Esophagus muscularis mucosa (tissue), 4 donors: ENCODE results near the gene TMC4. TPM values are rescaled to one million over a fixed set of nuclear protein-coding genes. Genes with fewer than 3 reads are reported as not detected.
A peak's percentile ranks its signal among the peaks of the same experiment; 100 is the strongest.

ENCODE experiments used
- DNase-seq: peaks from one replicate; pipeline ENCODE4 v3.0.0-alpha.2; 2017; ENCODE audit errors: extremely low spot score
- H3K27ac ChIP-seq, 4 donors: fragments of 200-600 bp; sonication (generic); replicated peaks in 1 of 4; 1 replicate in 3 of 4; 2 replicates in 1 of 4; pipeline ENCODE4 v1.5.1; 2016 to 2019; ENCODE audit warnings: mild to moderate bottlenecking in 1 of 4
- H3K27me3 ChIP-seq, 4 donors: fragments of 200-600 bp; sonication (generic); one replicate each; pipeline versions ENCODE4 v1.5.1 to v1.6.0; 2016 to 2019
- H3K36me3 ChIP-seq, 4 donors: fragments of 200-600 bp; sonication (generic); one replicate each; pipeline ENCODE4 v1.5.1; 2016 to 2019
- H3K4me1 ChIP-seq, 4 donors: fragments of 200-600 bp; sonication (generic); one replicate each; pipeline ENCODE4 v1.5.1; 2016 to 2019
- H3K4me3 ChIP-seq, 4 donors: fragments of 200-600 bp; sonication (generic); 1 replicate in 2 of 4; 2 replicates in 2 of 4; pipeline ENCODE4 v1.5.1; 2016 to 2019; ENCODE audit warnings: mild to moderate bottlenecking in 4 of 4, moderate library complexity in 1 of 4
- H3K9me3 ChIP-seq, 4 donors: fragments of 200-600 bp; sonication (generic); 1 replicate in 3 of 4; 2 replicates in 1 of 4; pipeline ENCODE4 v1.5.1; 2016 to 2019
- EP300 ChIP-seq: sonication (generic); formaldehyde crosslinking; IDR thresholded peaks from one replicate; pipeline ENCODE4 v1.6.1; 2017; ENCODE audit warnings: antibody characterized with exemption
- POLR2A ChIP-seq: fragments of 450-650 bp; IDR thresholded peaks from one replicate; pipeline ENCODE4 v1.6.1; 2017; ENCODE audit warnings: antibody characterized with exemption, moderate library complexity, mild to moderate bottlenecking, low read depth
- POLR2AphosphoS5 ChIP-seq, 2 donors: sonication (generic); formaldehyde crosslinking; IDR thresholded peaks; one replicate each; pipeline ENCODE4 v1.6.1; 2017; ENCODE audit warnings: antibody characterized with exemption in 2 of 2
- WGBS: methylation state at CpG from one replicate; pipeline ENCODE4 v1.1.5; 2018; 5-methylcytosine and 5-hydroxymethylcytosine counted together
- intact Hi-C: fragments of 100-400 bp; cut with DNase I; formaldehyde crosslinking; loops from one replicate; pipeline ENCODE4 v1.15.1; 2023
- total RNA-seq, 4 donors: library from RNA; depleted of rRNA; stranded (reverse); fragments of >200 nt; gene quantifications; one replicate each; pipeline versions ENCODE4 v1.1.0 to v1.2.1, GENCODE V29; 2016
- TF ChIP-seq, protein P1 (sequence below), 3 experiments: fragments of 200-600 bp in 2 of 3; fragments of 450-650 bp in 1 of 3; sonication (generic) in 2 of 3; IDR thresholded peaks; one replicate each; pipeline ENCODE4 v1.5.1; 2017 to 2019; ENCODE audit warnings: antibody characterized with exemption in 3 of 3, mild to moderate bottlenecking in 2 of 3, moderate library complexity in 1 of 3

The TMC4 gene
- total RNA-seq, 4 donors from 2014 or later: 0.26 to 0.98 (median 0.33) TPM; not detected in 1

DNA sequence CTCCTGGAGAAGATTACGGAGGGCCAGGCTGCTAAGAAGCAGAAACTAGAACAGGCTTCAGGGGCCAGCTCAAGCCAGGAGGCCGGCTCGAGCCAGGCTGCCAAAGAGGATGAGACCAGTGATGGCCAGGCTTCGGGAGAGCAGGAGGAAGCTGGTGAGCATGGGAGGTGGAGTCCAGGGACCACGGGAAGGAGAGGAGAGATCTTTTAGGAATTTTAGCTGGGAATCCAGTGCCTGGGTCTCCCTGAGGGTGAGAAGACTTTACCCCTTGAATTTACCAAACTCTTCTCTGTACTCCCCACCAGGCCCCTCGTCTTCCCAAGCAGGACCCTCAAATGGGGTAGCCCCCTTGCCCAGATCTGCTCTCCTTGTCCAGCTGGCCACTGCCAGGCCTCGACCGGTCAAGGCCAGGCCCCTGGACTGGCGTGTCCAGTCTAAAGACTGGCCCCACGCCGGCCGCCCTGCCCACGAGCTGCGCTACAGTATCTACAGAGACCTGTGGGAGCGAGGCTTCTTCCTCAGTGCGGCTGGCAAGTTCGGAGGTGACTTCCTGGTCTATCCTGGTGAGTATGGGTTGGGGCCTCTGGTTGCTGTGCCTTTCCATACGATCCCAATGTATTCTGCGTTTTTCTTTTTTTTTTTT lies 19.0 kb upstream of the TMC4 start:
- 61% methylated on average over 18 of the region's 19 CpGs for WGBS
- peaks cover 12 to 41% (median 22%) of the 10 kb centered on the region in 4 donors for H3K36me3 ChIP-seq
- intact Hi-C loops: no loop called here

DNA sequence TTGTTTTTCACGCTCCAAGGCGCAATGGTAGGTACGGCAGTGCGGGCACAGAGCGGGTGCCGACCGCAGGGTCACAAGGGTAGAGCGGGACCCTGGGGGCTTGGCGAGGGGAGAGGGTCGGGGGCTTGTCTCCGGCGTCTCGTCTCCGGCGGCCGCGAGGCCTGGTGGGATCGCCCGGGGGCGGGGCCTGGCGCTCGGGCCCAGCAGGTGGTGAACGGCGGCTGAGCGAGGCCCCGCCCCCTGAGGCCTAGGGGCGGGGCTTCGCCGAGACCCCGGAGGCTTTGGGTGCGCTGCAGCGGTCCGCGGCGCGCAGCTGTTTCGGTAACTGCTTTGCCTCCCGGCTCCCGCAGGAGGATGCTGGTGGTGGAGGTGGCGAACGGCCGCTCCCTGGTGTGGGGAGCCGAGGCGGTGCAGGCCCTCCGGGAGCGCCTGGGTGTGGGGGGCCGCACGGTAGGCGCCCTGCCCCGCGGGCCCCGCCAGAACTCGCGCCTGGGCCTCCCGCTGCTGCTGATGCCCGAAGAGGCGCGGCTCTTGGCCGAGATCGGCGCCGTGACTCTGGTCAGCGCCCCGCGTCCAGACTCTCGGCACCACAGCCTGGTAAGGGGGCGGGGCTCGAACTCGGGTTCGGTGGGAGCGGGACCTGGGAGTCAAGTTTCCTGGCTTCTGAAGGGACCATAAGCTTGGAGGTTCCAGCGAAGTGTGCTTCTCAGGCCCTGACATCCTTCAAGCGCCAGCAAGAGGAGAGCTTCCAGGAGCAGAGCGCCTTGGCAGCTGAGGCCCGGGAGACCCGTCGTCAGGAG lies 18.3 kb upstream of the TMC4 start, which contains the start of gene TSEN34:
TSS of gene TSEN34 (plus strand) at position 298 of the 800 bp plus-strand sequence. CDS start at position 355, 57 bp downstream.
- under 1% methylated on average over 41 of the region's 77 CpGs for WGBS
- intact Hi-C loops: no loop called here

More for the DNA sequence above, 19.0 kb upstream of the TMC4 start:
- Histone ChIP-seq H3K27ac (peak overlapping the region; percentile 97 to 99 (median 98)), H3K27me3 (no peaks in the 10 kb centered on the region), H3K9me3 (no peaks in the 10 kb centered on the region), H3K4me1 (peaks cover 24 to 35% (median 34%) of the 10 kb centered on the region in 4 donors), H3K4me3 (peak overlapping the region; percentile 76 to 93 (median 90))
- DNase-seq: no peak
- TF ChIP-seq POLR2A: no peak
- TF ChIP-seq EP300: no peak
- TF ChIP-seq POLR2AphosphoS5 (IDR thresholded peaks at IDR 0.05): no peak
- TF ChIP-seq, protein P1, sequence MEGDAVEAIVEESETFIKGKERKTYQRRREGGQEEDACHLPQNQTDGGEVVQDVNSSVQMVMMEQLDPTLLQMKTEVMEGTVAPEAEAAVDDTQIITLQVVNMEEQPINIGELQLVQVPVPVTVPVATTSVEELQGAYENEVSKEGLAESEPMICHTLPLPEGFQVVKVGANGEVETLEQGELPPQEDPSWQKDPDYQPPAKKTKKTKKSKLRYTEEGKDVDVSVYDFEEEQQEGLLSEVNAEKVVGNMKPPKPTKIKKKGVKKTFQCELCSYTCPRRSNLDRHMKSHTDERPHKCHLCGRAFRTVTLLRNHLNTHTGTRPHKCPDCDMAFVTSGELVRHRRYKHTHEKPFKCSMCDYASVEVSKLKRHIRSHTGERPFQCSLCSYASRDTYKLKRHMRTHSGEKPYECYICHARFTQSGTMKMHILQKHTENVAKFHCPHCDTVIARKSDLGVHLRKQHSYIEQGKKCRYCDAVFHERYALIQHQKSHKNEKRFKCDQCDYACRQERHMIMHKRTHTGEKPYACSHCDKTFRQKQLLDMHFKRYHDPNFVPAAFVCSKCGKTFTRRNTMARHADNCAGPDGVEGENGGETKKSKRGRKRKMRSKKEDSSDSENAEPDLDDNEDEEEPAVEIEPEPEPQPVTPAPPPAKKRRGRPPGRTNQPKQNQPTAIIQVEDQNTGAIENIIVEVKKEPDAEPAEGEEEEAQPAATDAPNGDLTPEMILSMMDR (IDR thresholded peaks at IDR 0.05): no peak

DNA sequence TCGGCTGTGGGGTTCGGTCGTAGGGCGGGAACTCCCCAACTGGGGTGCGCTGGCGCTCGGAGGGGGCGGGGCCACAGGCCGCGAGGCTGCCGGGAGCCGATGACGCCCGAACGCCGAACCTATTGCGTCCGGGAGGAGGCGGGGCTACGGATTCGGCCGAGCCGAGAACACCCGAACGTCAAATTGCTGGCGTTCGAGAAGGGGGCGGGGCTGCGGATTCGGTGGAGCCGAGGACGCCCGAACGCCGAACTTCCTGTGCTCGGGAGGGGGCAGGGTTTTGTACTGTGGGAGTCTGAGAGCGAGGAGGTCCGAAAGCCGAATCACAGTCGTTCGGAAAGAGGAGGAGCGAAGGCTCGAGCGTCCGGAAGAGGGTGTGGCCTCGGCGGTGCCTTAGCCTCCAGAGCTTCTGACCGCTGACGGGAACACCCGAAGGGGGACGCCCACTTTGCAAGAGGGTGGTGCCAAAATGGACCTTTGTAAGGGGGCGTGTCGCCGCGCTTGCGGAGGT lies 17.6 kb upstream of the TMC4 start:
- no peak for TF ChIP-seq POLR2A
- peak in 1 of 2 donors; percentile 70 for TF ChIP-seq POLR2AphosphoS5 (IDR thresholded peaks at IDR 0.05)
- peak overlapping the region; percentile 76 to 93 (median 90) for H3K4me3 ChIP-seq
- H3K36me3 ChIP-seq: peaks cover 12 to 48% (median 28%) of the 10 kb centered on the region in 4 donors
- peaks cover 24 to 35% (median 34%) of the 10 kb centered on the region in 4 donors for H3K4me1 ChIP-seq
- H3K27ac ChIP-seq: peak overlapping the region; percentile 97 to 99 (median 98)
- H3K9me3 ChIP-seq: no peaks in the 10 kb centered on the region
- no peaks in the 10 kb centered on the region for H3K27me3 ChIP-seq
- peak; percentile 100 for DNase-seq
- 2% methylated on average over 33 of the region's 56 CpGs for WGBS
- intact Hi-C loops: no loop called here

More for the DNA sequence above, 18.3 kb upstream of the TMC4 start, which contains the start of gene TSEN34:
- Histone ChIP-seq H3K36me3 (peaks cover 12 to 42% (median 26%) of the 10 kb centered on the region in 4 donors), H3K4me1 (peaks cover 24 to 35% (median 34%) of the 10 kb centered on the region in 4 donors), H3K9me3 (no peaks in the 10 kb centered on the region), H3K27me3 (no peaks in the 10 kb centered on the region), H3K4me3 (peak within 1 kb of the TSS; percentile 76 to 93 (median 90)), H3K27ac (peak within 1 kb of the TSS; percentile 97 to 99 (median 98))
- TF ChIP-seq POLR2A: no peak
- no peak for TF ChIP-seq EP300
- TF ChIP-seq POLR2AphosphoS5 (IDR thresholded peaks at IDR 0.05): peak; percentile 26 to 79
- TF ChIP-seq, protein P1 (IDR thresholded peaks at IDR 0.05): no peak
- DNase-seq: no peak

DNA sequence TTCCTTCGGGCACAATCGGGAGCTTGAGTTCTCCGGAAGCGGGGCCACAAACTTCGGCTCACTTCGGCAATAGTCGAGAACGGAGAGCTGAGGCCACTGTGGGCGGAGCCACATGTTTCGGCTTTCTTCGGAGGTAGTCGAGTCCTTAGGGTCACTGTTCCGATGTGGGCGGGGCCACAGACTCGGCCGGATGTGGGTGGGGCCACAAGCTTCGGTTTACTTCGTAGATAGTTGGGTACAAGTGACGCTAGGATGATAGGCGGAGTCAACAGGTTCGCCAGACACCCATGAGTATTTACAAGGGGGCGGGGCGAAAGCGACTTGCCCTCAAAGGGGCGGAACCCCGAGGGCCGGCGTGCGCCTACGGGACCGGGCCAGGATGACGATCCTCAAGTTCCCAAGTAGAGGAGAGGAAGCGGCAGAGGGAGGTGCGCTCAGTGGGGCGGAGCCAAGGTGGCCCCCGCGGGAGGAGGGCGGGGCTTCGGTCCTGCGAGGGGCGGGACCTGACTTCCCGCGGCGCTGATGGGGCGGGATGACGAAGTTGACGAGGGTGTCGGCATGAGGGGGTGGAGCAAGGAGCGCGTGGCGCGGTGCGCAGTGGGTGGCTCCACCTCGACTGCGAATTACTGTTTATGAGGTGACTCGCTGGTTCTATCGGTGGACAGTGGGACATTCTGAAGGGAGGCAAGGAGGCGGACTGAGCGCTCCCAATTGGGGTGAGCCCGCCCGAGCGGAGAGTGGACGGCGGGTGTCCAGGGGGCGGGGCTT lies 17.0 kb upstream of the TMC4 start:
- peaks cover 24 to 35% (median 34%) of the 10 kb centered on the region in 4 donors for H3K4me1 ChIP-seq
- peak overlapping the region; percentile 76 to 93 (median 90) for H3K4me3 ChIP-seq
- TF ChIP-seq EP300 (no peak), POLR2AphosphoS5 (IDR thresholded peaks at IDR 0.05) (peak; percentile 85 to 93), POLR2A (peak; percentile 60)
- no peaks in the 10 kb centered on the region for H3K9me3 ChIP-seq
- peak overlapping the region; percentile 97 to 99 (median 98) for H3K27ac ChIP-seq
- peak; percentile 100 for DNase-seq
- H3K27me3 ChIP-seq: no peaks in the 10 kb centered on the region
- WGBS: 1% methylated on average over 22 of the region's 65 CpGs
- intact Hi-C loops: no loop called here
- H3K36me3 ChIP-seq: peaks cover 12 to 41% (median 27%) of the 10 kb centered on the region in 4 donors

DNA sequence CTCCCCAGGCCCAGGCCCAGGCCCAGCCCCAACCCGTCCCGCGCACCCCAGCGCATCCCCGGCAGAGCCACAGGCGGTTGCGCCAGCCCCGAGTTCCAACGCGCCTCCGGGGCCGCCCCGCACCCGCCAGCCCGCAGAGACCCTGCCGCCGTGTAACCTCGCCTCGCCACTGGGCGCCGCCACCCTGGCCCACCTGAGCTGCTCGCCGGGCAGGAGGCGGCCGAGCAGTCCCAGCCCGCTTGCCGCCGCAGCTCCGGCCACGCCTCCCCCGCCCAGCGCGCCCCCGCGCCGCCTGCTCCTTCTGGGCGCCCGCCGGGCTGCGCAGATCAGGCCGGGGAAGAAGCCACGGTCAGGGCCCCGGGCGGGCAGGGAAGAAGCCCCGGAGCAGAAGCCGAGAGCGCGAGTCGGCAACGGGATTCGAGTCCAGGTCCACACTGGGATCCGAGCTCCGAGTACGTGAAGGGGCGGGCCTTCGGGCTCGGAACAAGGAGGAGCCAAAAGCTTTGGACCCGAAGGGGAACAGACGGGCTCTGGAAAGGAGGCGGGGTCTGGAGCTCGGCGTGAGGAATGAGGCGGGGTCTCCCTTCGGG lies 16.3 kb upstream of the TMC4 start, which contains the start of gene MBOAT7:
TSS of gene MBOAT7 (minus strand) at position 436 of the 590 bp plus-strand sequence. CDS start 1,072 bp downstream, outside the sequence.
- Histone ChIP-seq H3K9me3 (no peaks in the 10 kb centered on the region), H3K4me3 (peak within 1 kb of the TSS; percentile 76 to 93 (median 90)), H3K27ac (peak within 1 kb of the TSS; percentile 97 to 99 (median 98)), H3K27me3 (no peaks in the 10 kb centered on the region), H3K36me3 (peaks cover 8 to 35% (median 21%) of the 10 kb centered on the region in 4 donors), H3K4me1 (peaks cover 24 to 35% (median 34%) of the 10 kb centered on the region in 4 donors)
- 0% methylated on average over 17 of the region's 64 CpGs for WGBS
- TF ChIP-seq, protein P1 (IDR thresholded peaks at IDR 0.05): peak in 2 of 3 experiments; percentile 42 to 44
- TF ChIP-seq POLR2A (no peak), EP300 (no peak), POLR2AphosphoS5 (IDR thresholded peaks at IDR 0.05) (peak in 1 of 2 donors; percentile 62)
- intact Hi-C loops: no loop called here
- no peak for DNase-seq
